GM18873 (cell line): ENCODE data around the gene LHX4.

ENCODE experiments used
- ATAC-seq: cut with Tn5 transposase; IDR thresholded peaks from one replicate; pipeline ENCODE4 v1.9.1; 2021; ENCODE audit warnings: mild to moderate bottlenecking, moderate library complexity, moderate number of reproducible peaks; ENCODE audit not compliant: unreplicated experiment, low FRiP score

LHX4 gene

DNA sequence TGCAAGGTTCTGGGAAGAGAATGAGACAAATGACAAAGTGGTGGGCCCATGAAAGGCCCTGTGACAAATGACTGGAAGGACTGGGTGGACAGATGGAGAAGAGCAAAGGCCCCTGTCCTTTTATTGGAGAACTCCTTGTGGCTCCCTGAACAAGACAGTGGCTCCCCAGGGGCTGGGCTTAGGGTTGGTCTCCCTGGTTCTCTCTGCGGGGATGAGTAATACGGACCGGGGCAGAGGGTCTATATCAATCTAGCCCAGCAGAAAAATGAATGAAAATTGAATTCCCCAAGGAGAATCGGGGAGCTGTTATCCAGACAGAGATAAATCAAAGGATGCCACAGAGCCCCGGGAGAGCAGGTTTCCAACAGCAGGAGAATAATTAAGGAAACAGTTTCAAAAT is 5.2 kb upstream of the LHX4 start:
- no peak for ATAC-seq

DNA sequence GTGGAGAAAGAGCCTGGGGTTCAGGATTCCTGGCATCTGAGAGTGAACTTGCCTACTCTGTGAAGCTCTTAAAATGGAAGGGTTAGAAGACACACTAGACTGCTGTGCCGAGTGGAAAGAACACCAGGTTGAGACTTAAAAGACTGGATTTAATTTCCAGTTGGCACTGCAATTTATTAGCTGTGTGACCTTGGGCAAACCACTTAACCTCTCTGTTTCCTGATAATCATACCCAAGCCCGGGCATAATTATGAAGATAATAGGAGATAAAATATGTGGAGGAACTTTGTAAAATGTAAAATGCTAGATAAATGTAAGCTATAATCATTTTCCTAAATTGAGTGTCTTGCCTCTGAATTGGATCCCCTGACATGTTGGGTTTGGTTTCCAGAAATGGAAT is 4.7 kb upstream of the LHX4 start:
- no peak for ATAC-seq

DNA sequence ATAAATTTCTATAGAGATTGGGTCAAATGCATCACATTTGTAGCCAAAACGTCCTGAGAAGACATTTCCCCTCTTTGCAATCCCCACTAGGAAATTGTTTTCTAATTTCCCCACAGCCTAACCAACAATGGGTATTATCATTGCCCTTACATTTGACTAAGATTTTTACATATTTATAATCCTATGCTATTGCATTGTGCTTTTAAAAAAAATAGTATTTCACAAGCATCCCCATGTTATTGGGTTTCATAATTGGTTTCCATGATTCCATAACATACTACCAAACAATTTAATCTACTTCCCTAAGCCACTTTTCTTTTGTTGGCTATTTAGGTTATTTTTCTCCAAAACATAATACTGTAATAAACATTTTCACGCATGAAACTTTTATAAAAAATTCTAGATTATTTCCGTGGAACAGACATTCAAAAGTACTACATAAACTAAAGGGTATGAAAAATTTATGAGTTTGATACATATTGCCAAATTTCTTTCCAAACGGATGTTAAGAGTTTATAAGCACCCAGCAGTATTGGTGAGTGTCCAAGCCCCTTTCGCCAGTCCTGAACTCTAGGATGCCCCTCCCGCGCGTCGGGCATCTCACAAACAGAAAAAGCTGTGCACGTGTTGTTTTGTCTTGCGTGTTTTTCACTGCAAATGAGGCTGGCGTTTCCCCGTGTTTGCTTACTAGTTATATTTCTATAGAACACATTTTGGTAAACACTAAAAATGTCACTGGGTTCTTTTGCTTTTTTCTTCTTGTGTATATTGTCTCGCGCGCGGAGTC is 2.0 kb upstream of the LHX4 start:
- no peak for ATAC-seq

DNA sequence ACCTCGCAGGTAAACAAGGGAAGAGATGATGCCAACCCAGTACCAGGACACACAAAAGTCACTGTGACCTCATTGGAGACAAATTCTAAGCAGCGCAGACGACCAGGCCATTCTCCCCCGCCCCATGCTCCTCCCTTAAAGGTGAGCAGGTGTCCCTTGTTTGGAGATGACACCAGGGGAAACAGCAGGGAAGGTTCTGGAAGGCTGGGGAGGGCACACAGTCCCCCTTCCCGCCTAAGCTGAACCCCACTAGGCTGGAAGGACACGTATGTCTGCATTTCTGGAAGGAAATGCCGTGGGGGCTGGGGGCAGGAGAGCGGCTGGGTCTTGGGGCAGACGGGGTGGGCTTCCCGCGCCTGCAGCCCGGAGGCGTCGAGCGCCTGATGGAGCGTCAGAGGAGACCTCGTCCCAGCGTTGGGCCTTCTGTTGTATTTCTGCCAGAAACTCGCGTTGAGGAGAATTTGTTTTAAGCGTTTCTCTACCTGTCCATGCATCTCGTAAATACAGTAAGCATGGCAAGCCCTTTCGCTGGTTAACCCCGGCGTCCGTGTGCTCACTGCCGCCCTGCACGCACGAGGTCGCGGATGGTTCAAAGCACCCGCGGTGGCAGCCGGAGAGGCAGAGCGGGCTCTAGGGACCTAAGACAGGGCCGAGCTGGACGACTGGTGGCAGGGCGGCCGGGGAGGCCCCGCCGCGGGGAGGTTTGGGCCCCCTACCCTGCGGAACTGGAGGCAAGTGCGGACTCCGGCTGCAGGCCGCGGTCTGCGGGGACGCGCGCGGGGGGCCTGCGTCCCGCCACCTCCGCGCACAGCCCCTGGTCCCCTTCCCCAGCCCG is 1.2 kb upstream of the LHX4 start:
- no peak for ATAC-seq

DNA sequence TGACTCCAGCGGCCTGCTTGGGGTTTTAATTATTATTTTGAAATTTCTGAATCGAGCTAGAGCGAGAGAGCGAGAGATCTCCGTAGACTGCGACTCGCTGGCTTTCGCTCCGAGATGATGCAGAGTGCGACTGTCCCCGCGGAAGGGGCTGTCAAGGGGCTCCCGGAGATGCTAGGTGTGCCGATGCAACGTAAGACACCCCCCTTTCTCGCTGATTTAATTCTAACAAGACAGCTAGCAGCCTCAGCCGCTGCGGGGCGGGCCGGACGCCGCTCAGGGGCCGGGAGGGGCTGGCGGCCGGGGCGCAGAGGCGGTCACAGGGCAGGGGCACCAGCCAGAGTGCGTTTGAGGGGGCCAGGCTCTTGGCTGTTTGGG is 339 bp downstream of the LHX4 start:
- no peak for ATAC-seq

DNA sequence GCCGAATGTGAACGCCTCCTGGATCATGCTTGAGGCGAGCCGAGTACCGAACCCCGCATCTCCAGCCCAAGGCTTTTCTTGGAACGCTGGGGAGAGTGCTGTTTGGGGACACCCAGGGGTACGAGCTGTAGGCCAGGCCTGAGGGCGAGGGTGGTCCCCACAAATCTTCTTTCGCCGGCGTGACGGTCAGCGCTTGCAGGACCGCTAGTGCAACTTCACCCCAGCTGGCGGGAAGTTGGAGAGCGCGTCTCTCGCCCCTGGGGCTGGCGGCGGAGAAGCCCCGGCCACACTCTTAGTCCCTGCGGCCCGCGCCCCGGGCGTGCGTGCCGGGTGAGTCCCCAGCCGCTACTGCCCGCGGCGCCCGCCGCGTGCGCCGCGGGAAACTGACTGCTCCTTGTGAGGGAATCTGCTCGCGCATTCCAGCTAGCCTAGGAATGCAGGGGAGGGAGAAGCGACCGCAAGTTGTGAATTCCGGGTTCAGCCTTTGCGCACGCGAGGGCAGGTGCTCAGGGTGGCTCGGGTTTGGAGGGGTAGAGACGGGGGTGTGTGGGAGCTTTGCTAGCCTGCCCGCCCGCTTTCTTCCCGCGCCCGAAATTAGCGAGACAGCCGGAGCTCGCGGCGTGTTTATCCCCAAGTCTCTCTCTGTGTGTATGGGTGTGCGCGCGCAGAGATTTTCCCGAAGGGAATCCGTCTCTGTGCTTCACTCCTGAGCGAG is 884 bp downstream of the LHX4 start:
- no peak for ATAC-seq

DNA sequence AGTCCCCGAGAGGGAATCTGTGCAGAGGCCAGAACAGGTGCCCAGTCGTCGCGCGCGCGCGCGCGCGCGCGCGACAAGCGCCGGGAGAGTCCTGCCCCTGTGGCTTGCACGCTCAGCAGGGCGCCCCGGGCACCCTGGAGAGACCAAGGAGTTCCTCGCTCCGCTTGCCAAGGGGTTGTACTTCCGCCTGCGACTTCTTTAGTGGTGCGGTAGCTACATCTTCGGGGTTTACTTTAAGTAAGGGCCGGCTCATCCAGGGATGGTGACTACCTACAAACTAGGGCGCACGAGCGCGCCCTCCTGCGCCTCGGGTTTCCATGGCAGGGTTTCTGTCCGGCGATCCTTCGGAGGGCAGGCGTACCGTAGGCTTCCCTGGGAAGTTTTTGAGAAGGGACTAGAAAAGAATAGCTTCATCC is 1.4 kb downstream of the LHX4 start:
- no peak for ATAC-seq

DNA sequence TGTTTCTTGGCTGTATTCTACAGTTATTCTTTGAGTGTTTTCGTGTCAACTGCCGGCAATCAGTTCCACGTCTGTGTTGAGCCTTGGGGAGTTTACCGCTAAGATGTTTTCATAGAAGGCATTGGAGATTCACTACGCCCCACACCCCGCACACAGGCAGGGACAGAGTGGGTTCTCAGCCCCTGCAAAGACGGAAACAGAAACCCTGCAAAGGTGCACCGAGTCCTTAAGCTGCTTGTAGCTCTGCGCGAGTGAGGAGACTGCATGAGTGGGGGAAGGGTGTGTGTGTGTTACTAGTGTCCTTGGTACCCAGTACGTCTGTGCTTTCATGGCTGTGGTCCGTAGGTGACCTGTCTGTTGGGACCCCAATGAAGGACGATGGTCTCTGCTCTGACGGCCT is 1.9 kb downstream of the LHX4 start:
- ATAC-seq = no peak

DNA sequence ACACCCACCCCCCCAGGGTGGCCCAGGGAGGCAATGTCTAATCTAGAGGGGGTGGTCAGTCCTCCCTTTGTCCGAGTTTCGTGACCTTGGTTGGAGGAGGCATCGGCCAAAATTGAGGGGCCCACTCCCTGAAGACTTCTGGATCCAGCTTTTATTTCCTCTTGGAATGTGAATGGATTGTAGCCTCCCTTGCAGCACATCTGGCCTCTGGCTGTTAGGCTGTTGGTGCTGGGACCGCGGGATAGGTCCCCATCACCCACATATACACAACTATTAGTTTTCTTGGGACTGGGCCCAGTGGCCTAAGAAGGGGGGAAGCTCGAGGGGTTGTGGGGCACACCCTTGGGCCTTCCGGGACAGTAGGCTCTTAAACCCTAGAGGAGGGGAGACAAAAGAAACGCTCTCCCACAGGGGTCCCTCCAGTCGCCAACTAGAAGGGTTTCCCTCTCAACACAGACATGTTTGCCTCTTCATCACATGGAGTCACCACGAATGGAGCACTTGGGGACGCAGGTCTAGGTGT is 2.5 kb downstream of the LHX4 start:
- no peak for ATAC-seq

DNA sequence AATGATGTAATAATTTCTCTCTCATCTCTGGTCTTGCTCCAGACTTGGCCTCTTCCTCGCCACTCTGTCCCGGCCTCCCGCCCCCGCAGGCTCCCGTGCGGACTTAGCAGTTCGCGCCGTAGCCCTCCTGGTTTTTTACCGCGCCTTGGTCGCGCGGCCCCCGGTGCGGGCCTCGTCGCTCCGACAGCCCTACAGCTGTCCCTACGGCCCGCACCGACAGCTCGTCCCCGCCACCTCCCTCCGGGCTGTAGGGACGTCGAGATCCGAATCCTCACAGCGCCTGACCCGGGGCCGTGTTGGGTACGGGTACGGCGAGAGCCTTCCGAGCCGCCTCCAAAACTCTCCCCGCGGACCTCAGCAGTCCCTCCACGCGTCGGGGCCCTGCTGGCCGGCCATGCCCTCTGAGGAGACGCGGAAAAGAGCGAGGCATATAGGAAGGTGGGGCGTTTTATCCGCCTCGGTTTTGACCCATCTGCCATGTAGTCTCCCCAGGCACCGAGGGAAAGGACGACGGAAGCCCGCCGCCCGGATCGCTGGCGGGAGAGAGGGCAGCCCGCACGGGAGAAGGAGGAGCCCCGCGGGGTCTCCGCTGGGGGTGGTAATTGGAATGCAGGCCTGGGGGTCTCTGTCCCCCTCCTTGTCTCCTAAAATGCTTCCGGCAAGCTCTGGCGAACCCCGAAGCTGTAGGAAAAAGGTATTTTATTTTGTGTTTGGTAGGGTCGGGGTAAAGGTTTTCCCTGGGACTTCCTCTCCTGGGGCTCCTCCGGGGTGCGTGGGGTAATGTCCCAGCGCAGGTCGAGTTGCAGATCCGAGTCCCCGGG is 3.3 kb downstream of the LHX4 start:
- ATAC-seq = no peak

DNA sequence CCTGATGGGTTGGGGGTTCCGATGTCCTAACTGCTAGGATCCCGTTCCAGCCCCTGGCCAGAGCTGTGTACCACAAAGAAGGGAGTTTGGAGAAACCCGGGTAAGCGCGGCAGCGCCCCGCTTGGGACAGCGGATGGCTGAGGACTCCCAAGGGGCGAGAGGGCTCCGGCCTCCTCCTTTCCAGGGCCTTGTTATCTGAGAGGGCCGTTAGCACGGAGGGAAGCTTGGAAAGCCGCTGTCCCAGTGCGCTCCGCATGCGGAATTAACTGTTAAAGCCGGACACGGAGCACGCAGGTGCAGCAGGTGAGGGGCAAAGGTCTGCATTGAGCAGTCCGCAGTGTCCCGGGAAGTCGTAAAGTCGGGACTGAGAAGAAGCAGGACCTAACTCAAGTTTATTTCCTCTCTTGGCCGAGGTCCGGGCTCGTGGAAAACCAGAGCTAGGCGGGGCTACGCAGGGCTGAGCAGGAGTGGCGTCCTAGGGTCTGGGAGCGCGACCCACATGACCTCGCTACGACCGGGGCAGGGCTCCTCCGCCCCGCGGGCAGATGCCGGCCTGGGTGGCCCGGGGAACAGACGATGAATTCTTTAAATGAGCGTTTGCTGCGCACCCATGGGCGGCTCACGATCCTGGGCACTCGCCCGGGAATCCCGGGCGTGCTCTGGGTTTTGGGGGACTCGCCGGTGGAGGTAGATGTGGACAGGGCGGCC is 4.5 kb downstream of the LHX4 start:
- no peak for ATAC-seq

DNA sequence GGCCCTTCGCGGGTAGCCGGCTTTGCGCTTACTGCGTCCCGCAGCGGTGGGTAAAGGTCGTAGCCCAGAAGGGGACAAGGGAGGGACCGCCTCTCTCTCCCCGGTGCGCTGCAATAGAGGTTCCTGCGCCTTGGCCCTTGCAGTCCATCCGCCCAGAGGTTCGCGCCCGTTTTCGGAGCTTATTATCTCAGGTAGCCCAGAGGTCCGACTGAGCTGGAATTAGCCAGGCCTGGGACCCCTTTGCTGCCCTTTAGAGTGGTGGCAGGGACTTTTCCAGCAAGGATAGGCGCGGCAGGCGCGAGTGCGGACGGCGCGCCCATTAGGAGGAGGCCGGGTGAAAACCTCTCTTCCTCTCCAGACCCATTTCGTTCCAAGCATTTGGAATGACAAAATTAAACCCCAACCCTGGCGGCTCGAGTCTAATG is 5.0 kb downstream of the LHX4 start:
- ATAC-seq = no peak

DNA sequence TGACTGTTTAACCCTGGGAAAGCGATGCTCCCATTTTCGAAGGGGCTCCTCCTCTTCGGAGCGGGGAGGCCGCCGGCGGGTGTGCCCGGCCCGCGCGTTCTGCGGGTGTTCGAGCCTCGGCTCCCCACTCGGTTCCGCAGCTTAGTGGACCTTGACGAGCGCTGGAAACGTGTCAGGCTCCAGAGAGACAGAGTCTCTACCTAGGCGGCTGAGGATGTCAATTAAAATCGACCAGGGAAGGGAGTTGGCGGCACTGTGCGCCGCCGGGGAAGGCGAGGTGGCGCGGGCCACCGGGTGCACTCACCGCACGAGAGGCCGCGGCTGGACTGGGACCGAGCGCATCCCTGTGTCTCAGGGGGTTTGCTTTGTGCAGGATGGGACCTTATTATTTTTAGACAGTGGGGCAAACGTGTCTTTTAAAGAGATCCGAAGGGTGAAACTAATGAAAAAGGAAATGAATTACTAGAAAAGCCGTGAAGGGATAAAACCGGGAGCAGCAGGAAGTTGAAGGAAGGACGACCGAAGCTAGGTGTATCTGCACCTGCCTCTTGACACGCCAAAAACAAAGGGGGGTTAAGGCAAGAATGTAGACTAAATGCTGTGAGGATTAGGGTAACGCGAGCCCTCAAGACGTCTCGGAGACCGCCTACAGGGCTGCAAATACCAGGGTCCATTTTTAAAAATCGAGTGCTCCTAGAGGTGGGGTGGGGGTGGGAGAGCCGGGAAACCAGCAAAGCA is 5.6 kb downstream of the LHX4 start:
- no peak for ATAC-seq

DNA sequence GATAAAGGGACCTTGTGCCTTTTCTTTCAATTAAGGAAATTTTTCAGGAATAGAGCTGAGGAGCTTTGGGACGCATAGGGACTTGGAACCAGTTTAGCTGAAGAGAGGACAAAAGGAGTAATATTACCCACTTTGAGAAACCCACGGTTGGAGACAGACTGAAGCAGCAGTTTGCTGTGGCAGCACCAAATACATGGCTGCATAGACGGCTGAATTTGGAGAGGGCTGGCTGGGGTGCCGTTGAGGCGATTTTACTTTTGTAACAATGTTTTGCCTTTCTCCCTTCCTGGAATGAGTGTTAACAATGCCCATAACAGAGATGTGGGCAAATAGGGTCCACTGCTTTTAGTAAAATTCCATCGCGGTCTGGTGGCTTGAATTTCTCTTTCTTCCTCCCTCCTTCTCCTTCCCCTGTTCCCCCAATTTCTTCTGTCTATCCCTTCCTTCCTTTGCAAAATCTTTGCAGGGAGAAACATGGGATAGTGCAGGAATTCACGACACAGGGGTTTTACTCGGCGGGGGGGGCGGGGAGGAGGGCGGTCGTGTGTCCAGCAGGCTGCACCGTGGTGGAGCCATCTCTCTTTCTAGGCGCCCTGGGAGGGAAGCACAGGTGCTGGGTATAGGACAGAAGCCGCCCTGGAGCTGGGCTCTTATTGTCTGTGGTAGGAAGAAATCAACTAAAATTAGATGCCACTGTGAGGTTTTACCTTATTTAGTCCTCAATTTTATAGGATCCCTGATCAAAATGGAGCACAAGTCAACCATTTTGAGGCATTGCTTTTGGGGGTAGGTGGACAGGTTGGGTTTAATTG is 6.8 kb downstream of the LHX4 start:
- ATAC-seq = no peak

DNA sequence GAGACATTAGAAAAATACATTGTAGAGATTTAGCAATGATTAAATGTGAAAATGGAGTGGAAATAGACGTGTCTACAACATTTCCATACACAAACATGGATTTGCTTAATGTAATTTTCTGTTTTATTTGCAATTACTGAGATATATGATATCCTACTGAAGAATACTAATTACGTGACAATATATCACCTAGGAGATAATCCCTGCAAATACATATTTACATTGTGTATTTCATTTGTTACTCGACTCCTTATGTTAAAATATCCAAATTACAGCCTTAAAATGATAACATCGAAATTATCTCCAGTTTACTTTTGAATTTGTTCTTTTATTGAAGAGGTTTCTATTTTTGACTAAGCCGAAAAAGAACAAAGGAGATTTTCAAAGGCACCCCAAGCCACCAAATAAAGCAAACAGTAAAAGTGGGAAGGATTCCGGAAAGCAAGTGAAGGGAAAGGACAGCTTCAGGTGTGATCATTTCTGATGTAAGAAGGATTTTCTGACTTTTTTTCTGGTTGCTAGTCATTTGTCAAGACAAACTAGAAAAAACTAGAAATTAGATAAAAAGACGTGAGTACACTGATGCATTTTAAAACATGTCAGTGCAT is 7.9 kb downstream of the LHX4 start:
- ATAC-seq = no peak

DNA sequence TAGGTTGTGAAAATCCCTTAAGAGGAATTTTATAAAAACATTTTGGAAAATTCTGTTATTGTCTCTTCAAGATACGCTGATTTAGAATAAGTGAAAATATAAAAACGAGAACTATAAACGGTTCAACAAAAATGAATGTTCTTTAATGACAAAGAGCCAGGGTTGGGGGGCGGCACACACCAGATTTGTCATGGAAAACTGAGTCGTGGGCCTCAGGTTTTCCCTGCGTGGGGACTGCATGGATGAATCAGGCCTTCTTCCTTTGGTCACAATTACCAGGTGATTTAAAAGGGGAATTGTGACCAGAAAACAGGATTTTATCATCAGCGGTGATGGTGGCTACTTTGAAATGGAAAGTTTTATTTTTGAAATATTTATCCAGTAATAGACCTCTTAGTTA is 8.6 kb downstream of the LHX4 start:
- ATAC-seq = no peak

DNA sequence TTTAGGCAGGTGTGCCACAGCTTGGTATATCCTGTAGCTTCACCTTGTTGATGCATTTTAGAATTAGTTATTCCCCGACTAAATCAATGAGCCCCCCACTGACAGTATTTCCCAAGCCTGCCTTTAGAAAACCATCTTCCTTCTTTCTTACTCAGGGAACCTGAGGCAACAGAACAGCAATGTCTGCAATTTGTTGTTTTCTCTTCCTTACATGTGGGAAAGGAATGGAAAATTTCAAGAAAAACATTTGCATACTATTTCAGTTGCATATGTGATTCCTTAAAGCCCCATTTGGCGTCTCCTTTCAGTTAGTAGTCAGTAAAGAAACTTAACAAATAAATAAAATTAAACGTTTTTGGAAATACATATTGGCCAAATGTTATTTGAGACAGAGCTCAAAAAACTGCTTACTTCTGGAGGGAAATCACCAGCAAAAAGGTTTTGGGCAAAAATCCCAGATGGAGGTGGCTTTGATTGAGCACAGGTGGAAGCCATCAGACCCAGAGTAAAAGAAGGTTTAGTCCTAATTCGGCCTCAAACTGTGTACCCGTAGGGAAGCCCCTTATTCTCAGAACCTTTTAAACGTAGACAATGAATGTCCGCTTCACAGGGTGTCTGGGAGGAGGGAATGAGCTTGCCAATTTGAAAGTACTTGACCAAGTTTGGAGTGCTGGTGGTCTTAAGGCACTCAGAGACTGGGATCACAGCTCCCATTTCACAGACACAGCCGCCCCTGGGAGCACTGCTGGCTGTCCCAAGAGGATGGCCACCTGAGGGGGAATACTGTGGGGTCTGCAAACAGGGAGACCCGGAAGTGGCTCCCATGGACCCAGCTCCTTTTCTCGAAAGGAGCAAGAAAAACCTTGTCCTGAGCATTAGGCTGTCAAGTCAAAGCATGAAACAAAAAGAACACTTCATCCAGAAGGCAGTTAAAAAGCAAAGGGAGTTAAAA is 9.4 kb downstream of the LHX4 start:
- no peak for ATAC-seq
